ENCODE data around the gene ZNF154.

Gene ZNF154

GRCh38 chr19:57708641-57709361 is at the start of gene ZNF154:
TSS of gene ZNF154 (minus strand) at chr19:57709204. CDS start at chr19:57708971, 233 bp downstream.
- Histone ChIP-seq H3K27me3 (no peaks in the 10 kb centered on the region), H3K9me3 (peaks cover 7 to 100% (median 83%) of the 10 kb centered on the region in 3 donors), H3K36me3 (peaks cover 13 to 51% (median 43%) of the 10 kb centered on the region in 3 donors), H3K4me1 (no peaks in the 10 kb centered on the region), H3K4me3 (peak within 1 kb of the TSS; percentile 36 to 42), H3K27ac (peak within 1 kb of the TSS in 1 of 2 donors; percentile 34)
- TF ChIP-seq CTCF (IDR thresholded peaks at IDR 0.05): no peak
- intact Hi-C loops (cut with DNase I; ENCODE audit: low total_unique reads): no loop called here
- no peak for DNase-seq

- H3K4me1 ChIP-seq: no peaks in the 10 kb centered on the region
- H3K36me3 ChIP-seq: peaks cover 99 to 100% (median 100%) of the 10 kb centered on the region in 3 donors
Measured at GRCh38 chr19:57757941-57758340, 48.9 kb upstream of the ZNF154 start.

GRCh38 chr19:57755031-57755430 is 46.0 kb upstream of the ZNF154 start:
- Histone ChIP-seq H3K27me3 (no peaks in the 10 kb centered on the region), H3K9me3 (peaks cover 9 to 100% (median 88%) of the 10 kb centered on the region in 3 donors), H3K36me3 (peaks cover 99 to 100% (median 100%) of the 10 kb centered on the region in 3 donors), H3K4me1 (no peaks in the 10 kb centered on the region), H3K4me3 (no peak overlapping the region), H3K27ac (no peak overlapping the region)
- no peak for DNase-seq
- intact Hi-C loops (cut with DNase I; ENCODE audit: low total_unique reads): no loop called here
- no peak for TF ChIP-seq CTCF (IDR thresholded peaks at IDR 0.05)

More at GRCh38 chr19:57757941-57758340, 48.9 kb upstream of the ZNF154 start:
- intact Hi-C loops (cut with DNase I; ENCODE audit: low total_unique reads): no loop called here
- Histone ChIP-seq H3K9me3 (peaks cover 9 to 100% (median 88%) of the 10 kb centered on the region in 3 donors), H3K4me3 (no peak overlapping the region), H3K27me3 (no peaks in the 10 kb centered on the region), H3K27ac (no peak overlapping the region)
- DNase-seq: no peak
- no peak for TF ChIP-seq CTCF (IDR thresholded peaks at IDR 0.05)

GRCh38 chr19:57754091-57754673 is 45.2 kb upstream of the ZNF154 start:
- Histone ChIP-seq H3K9me3 (peaks cover 7 to 100% (median 88%) of the 10 kb centered on the region in 3 donors), H3K27ac (no peak overlapping the region), H3K4me1 (no peaks in the 10 kb centered on the region), H3K36me3 (peaks cover 99 to 100% (median 100%) of the 10 kb centered on the region in 3 donors), H3K4me3 (no peak overlapping the region), H3K27me3 (no peaks in the 10 kb centered on the region)
- no peak for TF ChIP-seq CTCF (IDR thresholded peaks at IDR 0.05)
- intact Hi-C loops (cut with DNase I; ENCODE audit: low total_unique reads): no loop called here
- no peak for DNase-seq

- Histone ChIP-seq H3K4me1 (peaks cover 0 to 13% (median 7%) of the 10 kb centered on the region in 4 donors), H3K4me3 (no peak overlapping the region), H3K27ac (no peak overlapping the region), H3K9me3 (peaks cover 3 to 63% (median 42%) of the 10 kb centered on the region in 3 donors), H3K36me3 (peaks cover 50 to 56% (median 52%) of the 10 kb centered on the region in 3 donors), H3K27me3 (no peaks in the 10 kb centered on the region)
- intact Hi-C loops (cut with DNase I; ENCODE audit: low total_unique reads): loop anchor here (10.0 kb wide), 1 partner anchor 67 kb away; the partner anchor contains the start of gene ZNF552
- DNase-seq: no peak
- TF ChIP-seq CTCF (IDR thresholded peaks at IDR 0.05): no peak
Measured at GRCh38 chr19:57748029-57748428, 39.0 kb upstream of the ZNF154 start.

All from tibial artery (tissue), 4 donors.